NCI-H2171 treated with DMSO at 0.1 percent for 48 hours (cell line): Measurements from ENCODE around the gene PCGF1.

ENCODE experiments used
- DNase-seq: peaks from one replicate; lab custom pipeline; 2025; lab: John Stamatoyannopoulos, UW

PCGF1 gene

DNA sequence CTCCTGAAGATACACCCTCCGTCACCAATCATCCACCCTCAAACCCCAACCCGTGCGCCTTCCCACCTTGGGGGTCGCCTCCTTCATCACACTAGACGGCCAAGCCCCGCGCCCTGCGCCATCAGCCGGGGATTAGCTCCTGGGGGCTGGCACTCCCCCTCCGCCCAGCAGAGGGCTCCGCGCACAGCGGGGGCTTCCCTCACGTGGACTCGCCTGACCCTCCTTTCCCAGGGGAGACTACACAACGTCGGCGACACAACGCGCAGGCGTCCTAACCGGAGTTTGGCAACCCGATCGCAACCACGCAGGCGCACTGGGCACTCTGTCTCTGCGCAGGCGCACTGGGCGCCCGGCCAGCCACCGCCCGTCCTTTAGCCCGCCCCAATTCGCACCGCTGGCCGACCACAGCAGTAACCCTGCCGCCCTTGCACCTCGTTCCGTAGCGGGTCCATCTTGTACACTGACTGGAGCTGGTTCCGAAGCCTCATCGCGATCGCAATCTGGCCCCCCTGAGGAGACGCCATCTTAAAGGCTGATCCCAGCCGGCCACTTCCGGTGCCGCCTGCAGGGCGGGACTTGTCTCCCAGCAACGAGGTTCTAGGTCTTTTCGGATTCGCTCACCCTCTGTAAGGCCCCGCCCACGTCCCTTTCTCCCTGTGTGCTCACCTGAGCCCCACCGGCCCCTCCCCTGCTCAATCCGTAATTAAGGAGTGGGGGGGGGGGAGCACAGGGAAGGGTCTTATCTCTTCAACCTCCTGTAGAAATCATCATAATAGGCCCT, at the start of gene PCGF1:
TSS of gene PCGF1 (minus strand) at position 551 of the 781 bp plus-strand sequence. CDS start at position 524, 27 bp downstream.
- DNase-seq = peak; percentile 99

- no peak for DNase-seq
Measured at GRCh38 chr2:74556831-74557370, 49.4 kb upstream of the PCGF1 start.

GRCh38 chr2:74556159-74556558, 48.7 kb upstream of the PCGF1 start:
- DNase-seq = no peak

- DNase-seq = no peak
Measured at GRCh38 chr2:74555610-74556103, 48.2 kb upstream of the PCGF1 start.

DNA sequence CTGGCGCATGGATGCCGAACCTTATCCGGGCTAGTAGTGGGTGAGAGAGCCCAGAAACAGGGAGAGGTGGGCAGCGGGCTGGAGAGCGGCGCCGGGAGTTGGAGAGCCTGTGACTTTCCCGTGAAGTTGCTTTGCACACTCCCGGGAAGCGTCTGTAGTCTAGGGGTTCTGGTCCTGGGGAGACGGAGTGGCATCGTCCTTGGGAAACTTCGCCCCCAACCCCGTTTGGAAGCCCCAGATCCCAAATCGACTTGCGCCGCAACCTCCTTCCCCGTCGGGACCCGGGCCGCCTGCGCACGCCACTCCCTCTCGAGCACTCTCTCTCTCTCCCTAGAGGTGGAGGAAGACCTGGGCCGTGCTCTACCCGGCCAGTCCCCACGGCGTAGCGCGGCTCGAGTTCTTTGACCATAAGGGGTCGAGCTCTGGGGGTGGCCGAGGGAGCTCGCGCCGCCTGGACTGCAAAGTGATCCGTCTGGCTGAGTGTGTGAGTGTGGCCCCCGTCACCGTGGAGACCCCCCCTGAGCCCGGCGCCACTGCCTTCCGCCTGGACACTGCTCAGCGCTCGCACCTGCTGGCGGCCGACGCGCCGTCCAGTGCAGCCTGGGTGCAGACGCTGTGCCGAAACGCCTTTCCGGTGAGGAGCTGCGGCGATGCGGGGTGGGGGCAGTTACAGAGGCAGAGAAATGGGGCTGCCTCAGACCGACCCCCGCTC, 47.5 kb upstream of the PCGF1 start:
- no peak for DNase-seq

DNA sequence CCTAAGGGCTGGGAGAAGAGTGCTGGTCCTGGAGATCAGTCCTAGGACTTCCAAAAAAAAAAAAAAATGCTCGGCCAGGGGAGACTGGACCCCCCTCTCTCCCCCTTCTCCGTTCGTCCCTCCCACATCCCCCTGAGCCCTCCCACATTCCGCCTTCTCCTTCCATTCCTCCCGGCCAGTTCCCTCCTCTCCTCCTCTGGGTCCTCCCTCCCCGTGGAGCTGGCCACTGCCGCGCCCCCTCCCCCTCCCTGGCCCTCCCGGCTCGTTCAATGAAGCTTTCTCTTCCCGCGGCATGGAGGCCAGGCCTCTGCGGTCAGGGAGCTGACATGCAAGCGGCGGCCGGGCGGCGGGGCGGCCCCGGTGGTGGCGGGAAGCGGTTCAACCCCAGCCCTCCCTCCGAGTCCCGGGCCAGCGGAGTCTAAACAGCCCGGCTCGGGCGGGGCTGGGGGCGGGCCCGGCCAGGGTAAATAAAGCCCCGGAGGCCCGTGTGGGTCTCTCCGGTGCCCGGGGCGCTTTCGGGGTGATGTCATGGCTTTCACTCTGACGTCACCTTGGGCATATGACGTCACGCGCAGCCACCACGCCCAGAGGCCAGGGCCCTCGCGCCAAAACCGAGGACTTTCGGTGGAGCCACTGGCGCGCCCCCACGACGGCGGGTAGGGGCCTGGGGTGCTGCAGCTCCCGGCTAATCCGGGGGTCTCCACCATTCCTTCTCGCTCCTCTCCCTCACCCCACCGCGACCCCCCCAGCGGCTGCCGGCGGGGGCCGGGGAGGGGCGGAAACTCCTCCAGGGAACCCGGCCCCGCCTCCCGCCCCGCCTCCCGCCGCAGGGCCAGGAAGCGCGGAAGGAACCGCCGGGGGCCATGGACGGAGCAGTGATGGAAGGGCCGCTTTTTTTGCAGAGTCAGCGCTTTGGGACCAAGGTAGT, 46.7 kb upstream of the PCGF1 start, which contains the start of the genes DOK1 and LOXL3:
TSS of gene DOK1 (plus strand) at position 829 of the 928 bp plus-strand sequence. CDS start at position 864, 35 bp downstream.
TSS of gene LOXL3 (minus strand) at position 51 of the 928 bp plus-strand sequence. CDS start 1,308 bp downstream, outside the sequence.
- DNase-seq = no peak

GRCh38 chr2:74552914-74553811, 45.7 kb upstream of the PCGF1 start:
- no peak for DNase-seq

DNA sequence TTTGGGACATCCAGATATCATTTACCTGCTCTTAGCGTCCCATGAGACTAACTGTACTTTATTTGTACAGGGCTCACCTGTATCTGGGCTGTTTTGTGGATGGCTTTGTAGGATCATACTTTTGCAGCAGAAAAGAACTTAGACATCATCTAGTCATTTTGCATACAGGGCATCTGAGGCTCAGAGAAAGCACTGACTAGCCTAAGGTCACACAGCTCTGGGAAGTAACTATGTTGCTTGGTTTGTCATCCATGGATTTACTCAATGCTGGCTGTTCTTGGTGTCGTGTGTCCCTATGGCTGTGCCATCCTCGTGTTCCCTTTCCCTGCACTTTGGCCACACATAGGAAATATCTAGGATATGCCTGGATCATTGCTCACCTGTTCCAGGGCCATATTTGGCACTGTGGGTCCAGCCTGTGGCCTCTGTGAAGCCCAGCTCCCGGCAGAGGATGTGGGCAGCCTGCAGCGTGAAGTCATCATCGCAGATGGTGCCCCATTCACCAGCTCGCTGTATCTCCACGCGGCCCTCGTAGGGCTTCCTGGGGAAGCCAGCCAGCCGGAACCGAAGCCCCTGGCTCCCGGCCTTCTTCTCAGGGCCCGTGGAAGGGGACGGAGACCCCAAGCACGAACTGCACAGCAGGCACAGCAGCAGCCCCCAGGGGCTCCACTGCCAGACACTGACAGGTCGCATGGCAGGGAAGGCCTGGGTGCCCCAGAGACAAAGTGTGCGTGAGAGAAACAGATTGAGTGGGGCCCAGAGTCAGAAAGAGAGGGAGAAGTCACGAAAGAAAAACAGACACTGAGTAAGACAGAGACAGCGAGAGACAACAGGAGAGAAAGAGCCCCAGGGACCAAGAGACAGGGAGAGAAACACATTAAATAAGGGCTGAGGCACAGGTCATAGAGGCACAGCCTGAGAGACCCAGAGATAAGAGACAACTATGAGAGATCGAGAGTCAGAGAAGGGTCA, 44.7 kb upstream of the PCGF1 start:
- DNase-seq = no peak

DNA sequence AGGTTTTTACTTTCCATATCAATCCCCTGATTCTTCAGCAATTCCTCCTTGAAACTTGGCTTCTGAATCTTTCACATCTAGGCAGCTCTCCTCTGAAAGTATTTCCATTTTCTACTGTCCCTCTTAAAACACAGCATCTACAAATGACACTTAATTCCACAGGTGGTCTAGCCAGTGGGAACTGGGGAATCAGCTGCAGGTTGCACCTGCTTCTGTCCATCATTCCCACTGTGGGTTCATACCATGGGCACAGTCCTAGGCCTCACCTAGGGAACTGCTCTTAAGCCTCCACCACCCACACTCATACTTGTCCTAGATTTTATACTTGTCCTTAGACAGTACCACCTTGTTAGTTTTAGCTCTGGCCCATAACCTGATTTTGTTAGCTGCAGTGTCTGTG, 44.0 kb upstream of the PCGF1 start:
- no peak for DNase-seq

- DNase-seq = no peak
Measured at GRCh38 chr2:74550231-74550630, 42.7 kb upstream of the PCGF1 start.

DNA sequence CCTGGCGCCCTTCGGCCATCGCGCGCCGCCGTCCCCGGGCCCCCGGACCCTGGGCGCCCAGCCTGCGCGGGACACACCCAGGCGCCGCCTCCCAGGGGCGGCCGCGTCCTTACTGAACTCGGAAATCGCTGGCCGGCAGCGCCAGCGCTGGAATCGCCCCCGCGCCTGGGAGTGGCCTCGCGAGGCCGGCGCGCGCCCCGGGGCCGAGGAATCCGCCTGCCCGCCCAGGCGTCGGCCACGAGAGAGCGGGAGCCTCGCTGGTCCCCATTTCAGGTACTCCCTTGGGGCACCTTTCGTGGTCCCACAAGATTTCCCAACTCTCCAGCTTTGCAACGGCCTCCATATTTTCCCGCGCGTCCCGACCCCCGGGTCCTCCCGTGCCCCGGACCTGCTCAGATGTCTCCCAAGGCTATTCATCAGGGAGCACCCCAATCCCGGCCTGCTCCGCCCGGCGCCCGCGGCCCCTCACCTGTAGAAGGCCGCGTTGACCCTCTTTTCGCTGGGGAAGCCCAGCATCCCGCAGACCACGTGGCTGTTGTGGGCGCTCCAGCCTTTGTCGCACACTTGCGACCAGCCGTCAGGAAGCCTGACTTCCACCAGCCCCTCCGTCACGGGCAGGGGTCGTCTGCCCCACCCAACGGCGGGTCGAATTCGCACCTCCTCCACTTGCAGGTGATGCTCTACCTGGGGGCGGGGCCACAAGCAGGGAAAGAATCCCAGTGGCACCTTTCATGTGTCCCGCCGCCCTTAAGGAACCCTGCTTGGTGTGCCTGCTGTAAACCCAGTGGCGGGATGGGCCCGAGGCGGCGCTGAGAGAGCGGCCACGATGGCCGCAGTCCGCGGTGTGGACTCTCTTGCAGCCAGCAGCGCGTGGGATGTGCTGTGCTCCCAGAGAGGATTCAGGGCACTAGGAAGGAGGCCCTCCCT, 41.7 kb upstream of the PCGF1 start:
- DNase-seq = peak; percentile 60

GRCh38 chr2:74548285-74548899, 40.9 kb upstream of the PCGF1 start:
- DNase-seq = peak; percentile 78

DNA sequence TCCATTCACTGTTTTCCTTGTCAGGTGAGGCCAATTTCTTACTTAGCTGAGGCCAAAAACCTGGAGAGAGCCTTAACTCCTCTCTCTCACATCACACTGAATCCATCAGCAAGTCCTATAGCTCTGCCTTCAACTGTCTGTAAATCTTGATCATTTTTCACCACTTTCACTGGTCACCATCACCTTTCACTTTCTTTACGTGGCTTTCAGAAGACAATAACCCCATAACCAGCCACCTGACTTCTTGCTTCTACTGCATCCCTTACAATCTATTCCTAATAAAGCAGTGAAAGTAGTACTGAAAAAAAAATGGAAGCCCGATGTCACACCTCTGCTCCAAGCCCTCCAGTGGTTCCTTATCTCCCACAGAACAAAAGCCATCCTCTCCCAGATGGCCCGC, 38.5 kb upstream of the PCGF1 start:
- DNase-seq = no peak

GRCh38 chr2:74544634-74545033, 37.1 kb upstream of the PCGF1 start:
- peak; percentile 14 for DNase-seq

GRCh38 chr2:74542978-74543377, 35.5 kb upstream of the PCGF1 start:
- no peak for DNase-seq

DNA sequence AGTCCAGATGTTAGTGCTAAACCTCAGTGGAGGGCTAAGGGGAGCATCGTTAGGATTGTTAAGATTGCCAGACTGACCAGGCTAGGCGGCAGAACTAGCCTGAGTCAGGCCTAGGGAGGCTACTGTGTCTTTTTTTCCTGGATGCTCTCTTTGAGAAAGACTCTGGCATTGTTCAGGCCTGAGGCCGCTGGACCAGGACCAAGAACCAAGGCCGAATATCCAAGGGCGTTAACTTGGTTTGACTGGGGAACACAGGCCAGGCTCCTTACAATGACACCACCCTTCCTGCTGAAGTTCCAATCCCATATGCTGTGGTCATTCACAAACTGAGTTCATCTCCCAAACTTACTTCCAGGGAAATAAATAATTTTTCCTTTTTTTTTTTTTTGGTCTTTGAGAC, 32.8 kb upstream of the PCGF1 start:
- DNase-seq = no peak

DNA sequence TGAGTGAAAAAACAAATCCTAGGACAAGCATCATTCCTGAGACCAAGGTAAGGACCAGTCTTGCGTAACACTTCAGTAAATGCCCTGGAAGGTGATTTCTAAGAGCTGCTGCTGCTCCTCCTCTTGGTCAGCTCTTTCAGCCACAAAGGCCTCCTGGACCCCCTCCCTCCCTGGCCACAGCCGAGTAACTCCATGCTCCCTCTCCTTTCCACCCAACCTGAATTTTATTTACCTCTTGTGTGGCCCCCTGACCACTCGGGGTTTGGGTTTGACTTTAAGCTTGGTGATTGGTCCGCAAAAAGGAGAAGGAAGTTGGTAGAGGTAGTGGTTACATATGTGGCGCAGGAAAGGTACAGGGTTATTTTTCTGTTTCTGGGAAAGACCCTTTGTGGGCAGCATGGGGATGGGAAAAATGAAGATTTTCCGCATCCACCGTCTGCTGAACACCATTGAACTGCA, 31.4 kb upstream of the PCGF1 start:
- no peak for DNase-seq

GRCh38 chr2:74537140-74537539, 29.6 kb upstream of the PCGF1 start:
- DNase-seq = no peak
